GM18868 (cell line): Measurements from ENCODE around the gene TWNK.

Source experiments
- ATAC-seq: cut with Tn5 transposase; IDR thresholded peaks from one replicate; pipeline ENCODE4 v1.9.1; 2021; ENCODE audit warnings: mild to moderate bottlenecking, moderate library complexity; ENCODE audit not compliant: unreplicated experiment

Gene TWNK

DNA sequence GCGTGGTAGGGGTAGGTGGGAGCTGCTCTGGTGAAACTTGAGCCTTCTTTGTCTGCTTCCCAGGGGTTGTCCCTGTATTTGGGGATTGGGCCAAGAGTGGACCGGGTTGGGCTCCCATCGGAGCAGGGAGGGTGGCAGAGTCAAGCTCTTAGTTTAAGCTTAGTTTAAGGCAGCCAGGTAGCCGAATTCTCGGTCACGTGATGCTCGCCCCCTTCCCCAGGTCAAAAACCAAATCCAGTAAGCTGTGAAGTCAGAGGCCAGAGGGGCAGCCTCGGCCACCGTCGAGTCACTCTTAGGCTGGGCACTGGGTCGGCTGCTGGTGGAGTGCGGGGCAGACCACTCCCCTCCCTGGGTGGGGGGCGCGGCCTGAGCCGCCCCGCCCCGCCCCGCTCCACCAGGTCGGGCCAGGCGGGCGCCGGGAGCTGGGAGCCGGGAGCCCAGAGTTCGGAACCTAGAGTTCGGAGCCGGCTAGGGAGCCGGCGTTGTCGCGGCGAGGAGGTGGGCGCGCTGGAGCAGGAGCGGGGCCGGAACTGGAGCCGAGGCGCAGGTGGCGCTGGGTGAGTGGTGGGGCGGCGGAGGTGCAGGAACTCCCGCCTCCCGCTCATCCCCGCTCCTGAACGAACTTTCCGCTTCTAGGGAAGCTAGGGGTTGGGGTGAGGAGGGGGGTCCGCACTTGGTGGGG lies 9.5 kb downstream of the TWNK start:
- ATAC-seq = peak; percentile 22

DNA sequence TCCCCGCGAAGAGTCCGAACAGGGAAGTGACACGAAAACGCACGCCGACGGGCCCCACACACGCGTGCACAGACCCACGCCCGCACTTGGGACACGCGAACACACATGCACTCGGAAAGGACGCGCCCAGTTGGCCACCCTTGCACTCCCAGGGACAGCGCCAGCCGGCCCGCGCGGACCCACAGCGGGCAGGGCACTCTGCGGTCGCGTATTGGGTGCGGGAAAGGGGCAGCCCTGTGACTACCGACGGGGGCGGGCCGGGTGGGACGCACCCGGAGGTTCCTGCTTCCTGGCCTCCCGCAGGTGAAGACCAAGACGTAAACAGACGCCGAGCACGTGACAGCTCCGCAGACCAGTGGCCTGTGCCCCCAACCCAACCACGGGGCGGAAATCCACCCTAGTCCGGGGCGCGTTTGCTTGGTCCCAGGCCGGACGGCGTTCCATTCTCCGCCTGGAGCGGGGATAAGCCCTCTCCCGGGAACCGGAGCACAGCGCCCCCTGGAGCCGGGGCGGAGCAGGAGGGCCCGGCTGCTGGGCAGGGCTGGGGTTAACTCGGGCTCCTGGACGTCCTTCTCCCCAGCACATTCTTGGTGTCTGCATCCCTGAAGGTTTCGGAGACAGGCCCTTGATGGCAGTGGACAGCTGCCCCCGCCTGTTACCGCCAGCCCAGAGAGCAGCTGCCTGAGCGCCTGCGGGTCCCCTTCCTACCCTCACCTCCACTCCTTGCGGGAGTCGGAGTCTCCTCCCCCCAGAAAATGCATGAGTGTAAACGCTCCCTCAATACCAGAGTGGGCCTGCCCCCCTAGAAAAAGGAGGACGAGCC lies 10.2 kb downstream of the TWNK start:
- peak; percentile 28 for ATAC-seq

DNA sequence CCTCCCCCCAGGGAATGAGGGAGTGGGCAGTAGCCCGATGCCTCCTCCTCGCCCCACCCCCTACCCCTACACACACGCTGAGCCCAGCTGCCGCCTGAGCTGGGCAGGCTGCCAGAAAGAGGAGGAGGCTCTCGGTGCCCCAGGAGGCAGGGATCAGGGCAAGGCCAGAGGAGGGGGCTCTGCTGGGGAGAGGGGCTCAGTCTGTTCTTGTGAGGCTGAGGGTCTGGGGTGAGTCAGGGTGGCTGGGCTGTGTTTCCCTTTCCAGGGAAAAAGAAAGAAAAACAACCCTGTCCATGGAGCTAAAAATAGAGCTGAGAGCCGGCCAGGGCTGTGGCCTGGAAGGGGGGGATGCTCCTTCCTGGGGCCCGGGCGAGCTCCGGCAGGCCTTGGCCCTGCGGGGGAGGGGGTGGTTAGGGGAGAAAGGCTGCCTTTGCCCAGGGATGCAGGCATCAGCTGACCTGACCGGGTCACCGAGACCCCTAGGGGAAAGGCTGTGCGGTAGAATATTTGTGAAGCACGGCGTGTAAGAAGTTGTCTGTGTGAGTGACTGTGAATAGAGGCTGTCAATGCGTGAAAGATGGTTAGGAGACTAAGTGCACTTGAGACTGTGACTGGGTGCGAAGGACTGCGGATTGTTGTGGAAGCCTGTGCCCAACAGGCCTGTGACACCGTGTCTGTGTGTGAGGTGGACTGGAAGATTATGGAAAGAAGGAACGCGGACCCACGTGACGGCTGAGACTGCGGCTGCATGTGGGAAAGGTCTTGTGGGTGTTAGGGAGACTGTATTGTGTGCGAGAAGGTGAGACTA lies 11.0 kb downstream of the TWNK start:
- no peak for ATAC-seq

DNA sequence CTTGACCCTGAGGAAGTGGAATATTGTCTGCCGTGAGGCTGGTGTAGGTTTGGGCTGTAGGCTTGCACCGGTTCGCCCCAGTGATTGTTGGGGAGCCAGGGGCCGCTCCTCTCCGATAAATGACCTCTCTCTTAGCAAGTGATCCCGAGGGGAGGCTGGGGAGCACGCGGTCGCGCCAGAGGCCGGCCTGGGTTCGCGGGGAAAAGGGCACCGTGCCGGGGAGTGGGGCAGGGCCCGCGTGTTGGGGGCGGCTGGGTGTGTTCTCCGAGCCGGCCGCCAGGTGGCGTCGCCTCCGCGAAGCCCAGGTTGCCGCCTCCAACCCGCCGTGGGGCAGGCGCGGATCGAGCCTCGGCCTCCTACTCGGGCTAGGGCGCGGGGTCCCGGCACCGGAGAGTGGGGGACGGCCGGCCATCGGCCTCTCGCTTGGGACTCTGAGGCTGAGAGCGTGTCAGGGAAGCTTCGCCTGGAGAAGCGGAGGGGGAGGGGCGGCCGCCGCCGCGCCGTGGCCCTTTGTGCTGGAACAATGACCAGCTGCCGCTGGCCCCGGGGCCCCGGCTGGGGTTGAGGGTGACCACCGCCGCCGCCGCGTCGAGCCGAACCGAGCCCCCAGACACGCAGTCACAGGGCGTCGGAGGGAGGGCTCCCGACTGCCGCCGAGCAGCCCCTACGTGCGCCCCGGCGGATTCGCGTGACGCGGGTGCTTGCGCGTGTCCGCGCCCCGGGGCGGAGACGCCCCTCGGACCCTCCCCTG lies 11.8 kb downstream of the TWNK start:
- peak; percentile 49 for ATAC-seq

DNA sequence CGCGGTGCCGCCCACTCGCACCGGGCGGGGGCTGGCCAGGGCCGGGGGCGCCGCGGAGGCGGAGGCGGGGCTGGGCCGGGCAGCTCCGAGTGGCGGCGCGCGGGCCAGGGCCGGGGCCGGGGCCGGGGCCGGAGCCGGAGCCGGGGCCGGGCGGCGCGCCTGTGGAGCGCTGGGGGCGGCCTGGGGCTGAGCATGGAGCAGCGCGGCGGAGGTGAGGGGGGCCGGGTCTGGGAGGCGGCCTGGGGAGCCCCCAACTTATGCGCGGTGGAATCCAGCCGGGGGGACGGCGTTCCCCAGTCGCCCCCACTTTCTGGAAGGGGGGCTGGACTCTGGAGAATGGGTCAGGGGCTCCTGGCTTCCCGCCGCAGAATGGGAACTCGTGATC lies 12.4 kb downstream of the TWNK start, which contains the start of gene LZTS2:
LZTS2 (plus strand) TSS at position 67 of the 385 bp plus-strand sequence. CDS start 2,731 bp downstream, outside the sequence.
- no peak for ATAC-seq

DNA sequence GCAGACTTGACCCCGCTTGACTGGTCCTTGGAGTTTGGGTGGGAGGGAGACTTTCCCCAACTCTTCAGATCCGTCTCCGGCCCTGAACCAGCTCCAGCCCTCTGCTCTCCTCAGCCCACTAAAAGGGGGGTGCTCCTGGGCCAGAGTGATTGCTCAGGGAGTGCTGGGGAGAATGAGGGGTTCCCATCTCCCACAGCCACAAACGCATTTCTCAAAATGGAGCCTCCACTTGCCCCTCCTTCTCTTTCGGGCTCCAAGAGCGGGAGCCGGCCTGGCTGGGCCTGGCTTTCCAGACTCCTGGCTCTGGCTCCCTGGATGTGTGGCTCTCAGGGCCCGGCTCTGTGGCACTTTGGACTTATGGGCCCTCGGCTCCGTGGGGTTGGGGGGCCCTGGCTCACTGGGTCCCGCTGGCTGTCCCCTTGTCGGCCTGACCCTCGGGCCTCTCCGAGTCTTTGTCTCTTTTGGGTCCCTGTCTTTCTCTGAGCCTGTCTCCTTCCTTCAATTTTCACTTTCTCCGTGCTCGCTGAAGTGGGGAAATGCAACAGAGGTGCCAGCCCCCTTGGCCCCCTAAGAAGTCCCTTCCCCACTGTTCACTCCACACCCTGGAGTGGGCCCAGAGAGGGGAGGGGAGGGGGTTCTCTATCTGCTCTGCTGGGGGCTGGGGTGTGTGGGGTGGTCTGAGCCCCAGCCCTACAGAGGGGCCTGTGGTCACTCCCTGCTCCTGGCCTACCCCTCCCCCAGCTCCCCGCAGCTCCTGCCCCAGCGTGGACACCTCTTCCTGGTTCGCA lies 13.0 kb downstream of the TWNK start:
- no peak for ATAC-seq

DNA sequence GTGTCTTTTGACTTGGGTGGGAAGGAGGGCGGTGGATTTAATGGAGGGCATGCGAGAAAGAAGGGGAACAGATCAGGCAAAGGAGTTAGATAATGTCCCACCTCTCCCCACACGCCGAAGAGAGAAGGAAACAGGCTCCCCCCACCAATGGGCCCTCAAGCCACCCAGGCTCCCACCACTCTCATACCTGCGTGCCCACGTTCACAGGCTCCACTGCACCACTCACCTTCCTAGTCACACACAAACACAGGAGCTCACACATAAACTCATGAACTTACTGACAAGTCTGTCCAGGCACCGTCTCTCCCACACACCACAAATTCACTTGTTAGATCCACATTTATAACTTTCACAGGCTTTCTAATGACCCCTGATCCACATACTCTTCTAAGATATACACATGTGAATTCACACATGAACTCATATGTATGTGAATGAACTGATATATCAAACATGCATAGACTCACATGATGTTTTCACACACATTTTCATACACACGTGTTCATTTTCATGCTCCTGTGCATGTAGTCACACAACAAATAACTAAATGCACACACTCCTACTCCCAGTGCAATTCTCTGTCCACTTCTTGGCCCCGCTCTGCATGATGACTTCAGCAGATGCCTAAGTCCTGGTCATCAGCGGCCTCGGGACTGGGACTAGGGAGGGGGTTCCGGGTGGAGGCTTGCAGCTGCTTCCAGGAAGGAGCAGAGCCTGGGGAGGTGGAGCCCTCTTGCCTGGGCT lies 13.7 kb downstream of the TWNK start:
- ATAC-seq = no peak

DNA sequence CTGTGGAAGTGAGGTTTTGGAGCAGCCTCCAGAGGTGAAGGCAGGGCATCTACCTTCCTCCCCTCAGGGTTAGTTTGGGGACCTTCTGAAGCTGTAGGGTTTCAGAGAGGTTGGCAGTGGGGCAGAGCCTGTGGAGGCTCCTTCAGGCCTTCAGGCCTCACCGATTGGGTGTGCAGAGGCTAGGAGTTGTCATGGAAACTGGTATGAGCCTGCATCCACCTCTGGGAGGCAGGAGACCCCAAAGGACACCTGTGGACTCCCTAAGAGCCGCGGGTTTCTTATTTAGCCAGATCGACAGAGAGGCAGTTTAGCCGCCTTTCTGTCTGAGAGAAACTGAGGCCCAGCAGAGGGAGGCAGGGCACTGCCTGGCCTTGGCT lies 14.3 kb downstream of the TWNK start:
- ATAC-seq = no peak

DNA sequence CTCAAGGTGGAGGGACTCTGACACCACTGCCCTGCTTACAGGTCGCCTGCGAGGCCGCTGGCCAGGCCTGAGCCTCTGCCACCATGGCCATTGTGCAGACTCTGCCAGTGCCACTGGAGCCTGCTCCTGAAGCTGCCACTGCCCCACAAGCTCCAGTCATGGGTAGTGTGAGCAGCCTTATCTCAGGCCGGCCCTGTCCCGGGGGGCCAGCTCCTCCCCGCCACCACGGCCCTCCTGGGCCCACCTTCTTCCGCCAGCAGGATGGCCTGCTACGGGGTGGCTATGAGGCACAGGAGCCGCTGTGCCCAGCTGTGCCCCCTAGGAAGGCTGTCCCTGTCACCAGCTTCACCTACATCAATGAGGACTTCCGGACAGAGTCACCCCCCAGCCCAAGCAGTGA lies 15.1 kb downstream of the TWNK start:
- ATAC-seq = no peak

DNA sequence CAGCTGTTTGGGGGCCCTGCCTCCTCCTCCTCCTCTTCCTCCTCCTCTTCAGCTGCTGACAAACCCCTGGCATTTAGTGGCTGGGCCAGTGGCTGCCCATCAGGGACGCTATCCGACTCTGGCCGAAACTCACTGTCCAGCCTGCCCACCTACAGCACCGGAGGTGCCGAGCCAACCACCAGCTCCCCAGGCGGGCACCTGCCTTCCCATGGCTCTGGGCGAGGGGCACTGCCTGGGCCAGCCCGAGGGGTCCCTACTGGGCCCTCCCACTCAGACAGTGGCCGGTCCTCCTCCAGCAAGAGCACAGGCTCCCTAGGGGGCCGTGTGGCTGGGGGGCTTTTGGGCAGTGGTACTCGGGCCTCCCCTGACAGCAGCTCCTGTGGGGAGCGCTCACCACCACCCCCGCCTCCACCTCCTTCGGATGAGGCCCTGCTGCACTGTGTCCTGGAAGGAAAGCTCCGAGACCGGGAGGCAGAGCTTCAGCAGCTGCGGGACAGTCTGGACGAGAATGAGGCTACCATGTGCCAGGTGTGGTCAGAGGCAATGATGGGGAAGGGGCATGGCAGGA lies 16.4 kb downstream of the TWNK start:
- no peak for ATAC-seq

DNA sequence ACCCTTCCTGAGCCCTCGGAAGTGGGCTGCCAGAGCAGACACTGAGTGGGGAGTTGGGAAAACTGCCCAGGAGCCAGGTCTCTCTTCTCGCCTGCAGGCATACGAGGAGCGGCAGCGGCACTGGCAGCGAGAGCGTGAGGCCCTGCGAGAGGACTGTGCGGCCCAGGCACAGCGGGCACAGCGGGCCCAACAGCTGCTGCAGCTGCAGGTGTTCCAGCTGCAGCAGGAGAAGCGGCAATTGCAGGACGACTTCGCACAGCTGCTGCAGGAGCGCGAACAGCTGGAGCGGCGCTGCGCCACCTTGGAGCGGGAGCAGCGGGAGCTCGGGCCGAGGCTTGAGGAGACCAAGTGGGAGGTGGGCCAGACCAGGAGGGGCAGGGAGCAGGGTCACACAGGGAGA lies 18.0 kb downstream of the TWNK start:
- no peak for ATAC-seq

DNA sequence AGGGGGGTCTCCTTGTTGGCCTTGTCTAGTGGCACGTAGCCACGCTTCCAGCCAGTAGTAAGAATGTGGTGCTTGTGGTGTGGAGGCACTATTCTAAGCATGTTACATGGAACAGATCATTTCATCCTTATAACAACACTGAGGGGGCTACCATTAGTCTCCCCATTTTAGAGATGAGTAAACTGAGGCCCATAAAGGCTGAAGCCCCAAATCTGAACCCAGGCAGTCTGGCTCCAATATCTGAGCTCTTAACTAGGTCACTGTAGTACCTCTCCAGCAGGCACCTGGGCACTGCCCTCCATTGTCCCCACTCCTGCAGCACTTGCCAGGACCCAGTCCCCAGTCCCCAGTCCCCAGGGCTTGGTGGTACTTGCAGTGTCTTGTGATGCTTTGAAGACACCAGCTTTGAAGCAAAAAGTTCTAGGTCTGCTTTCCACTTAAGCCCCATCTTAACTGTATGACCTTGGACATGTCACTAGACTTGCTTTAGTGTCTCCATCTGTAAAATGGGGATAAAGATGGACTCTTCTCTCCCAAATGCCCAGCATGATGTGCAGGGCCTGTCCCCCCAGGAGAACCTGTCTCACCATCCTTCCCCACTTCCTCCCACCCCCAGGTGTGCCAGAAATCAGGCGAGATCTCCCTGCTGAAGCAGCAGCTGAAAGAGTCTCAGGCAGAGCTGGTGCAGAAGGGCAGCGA lies 18.7 kb downstream of the TWNK start:
- ATAC-seq = no peak

DNA sequence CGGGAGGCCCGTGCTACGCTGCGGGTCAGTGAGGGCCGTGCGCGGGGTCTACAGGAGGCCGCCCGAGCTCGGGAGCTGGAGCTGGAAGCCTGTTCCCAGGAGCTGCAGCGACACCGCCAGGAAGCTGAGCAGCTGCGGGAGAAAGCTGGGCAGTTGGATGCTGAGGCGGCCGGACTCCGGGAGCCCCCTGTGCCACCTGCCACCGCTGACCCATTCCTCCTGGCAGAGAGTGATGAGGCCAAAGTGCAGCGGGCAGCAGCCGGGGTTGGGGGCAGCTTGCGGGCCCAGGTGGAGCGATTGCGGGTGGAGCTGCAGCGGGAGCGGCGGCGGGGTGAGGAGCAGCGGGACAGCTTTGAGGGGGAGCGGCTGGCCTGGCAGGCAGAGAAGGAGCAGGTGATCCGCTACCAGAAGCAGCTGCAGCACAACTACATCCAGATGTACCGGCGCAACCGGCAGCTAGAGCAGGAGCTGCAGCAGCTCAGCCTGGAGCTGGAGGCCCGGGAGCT lies 19.3 kb downstream of the TWNK start:
- no peak for ATAC-seq

DNA sequence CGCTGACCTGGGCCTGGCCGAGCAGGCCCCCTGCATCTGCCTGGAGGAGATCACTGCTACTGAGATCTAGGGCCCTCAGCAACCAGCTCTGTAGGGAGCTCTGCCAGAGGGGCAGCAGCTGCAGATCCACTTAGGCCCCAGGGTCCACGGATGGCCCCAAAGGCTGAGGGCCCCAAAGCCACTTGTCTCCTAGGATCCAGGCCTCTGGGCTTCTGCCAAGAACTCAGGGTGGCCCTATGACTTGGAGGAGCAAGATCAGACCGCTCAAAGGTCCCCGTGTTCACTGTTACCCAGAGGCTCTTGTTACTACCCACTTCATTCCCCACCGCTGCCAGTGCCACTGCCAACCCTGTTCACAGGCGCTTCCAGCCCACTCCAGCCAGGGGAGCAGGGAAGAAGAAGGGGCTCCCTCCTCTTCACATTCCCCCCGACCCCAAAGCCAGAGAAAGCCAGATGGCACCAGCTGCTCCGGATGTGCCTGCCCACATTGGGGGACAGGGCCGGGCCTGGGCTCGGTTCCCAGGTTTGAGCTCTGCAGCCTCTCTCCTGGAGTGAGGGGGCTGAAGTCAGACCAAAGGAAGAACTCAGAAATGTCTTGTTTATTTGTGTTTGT lies 19.9 kb downstream of the TWNK start:
- ATAC-seq = no peak

DNA sequence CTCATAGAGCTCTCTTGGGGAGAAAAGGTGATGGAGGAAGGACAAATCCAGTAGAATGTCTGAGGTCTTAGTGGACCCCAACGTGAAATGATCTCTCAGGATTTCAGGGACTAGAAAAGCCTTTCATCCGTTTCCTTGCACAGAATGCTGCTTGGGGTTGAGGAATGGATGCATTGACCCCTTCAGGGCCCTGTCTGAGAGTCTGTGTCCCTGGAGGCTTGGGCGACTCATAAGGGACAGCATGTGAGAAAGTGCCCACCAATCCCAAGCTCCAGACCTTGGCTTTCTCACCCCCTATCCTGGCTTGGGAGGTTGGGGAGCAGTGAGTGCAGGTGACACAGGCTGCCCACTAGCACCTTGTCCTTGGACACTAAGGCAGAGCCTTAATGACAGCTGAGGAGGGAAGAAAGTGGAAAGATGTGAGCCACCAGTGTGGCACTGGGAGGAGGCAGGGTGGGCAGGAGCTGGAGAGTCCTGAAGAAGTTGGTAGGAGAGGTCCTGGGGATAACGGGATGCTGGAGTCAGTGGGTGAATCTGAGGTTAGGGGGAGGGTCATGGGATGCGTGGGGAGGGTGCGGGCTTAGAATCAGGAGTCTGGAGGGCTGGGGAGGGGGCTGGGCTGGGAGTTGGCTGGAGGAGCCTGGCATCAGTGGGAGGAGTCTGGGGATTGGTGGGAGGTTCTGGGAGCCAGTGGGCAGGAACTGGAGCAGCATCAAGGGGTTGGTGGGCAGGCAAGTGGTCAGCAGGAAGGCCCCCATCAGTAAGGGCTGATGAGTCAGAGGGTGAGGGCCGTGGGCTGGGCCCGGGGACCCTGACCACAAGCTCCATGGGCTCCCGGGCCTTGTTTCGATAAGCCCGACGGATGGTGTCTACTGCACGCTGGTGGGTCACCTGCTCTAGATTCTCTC lies 20.8 kb downstream of the TWNK start:
- ATAC-seq = no peak

DNA sequence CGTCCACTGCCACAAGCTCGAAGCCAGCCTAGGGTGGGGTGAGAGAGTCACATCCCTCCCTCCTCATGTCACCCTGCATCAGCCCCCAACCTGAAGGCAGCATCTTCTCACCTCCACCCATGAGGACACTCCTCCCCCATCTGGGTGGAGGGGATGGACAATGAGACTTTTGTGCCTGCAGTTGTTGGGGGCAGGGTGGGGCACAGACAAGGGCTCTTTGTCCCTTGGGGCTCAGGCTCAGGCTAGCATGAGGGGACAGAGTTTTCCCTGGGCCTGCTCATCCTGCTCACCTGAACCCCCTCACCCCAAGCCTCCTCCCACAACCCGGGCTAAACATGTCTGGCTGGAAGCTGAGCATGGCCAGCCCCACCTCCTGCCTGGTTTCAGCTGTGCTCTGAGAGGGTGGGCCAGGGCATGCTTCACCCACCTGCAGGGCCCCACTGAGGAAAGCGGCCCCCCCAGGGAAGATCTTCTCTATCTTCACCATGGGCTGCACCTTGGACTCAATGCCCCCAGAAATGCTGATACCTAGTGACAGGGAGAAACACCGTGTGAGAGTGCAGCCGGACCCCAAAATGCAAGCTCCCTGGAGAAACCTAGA lies 21.6 kb downstream of the TWNK start:
- ATAC-seq = no peak
